Measurements from ENCODE around the gene PITPNM3.

DNA sequence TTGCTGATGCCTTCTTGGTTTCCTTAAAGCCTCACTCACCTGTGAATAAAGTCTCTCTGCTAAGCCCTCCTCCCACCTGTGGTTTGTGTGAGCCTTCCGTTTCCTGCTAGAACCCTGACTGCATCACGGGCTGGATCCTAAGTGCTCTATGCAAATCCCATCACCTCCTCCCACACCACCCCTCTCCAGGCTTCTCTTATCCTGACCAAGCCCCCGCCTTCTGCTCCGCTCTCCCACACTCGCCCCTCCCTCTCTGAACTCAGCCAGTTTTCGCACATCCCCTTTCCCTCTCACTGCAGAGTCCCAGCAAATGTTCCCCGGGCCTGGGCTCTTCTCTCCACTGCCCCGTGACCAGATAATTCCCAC, 60.3 kb downstream of the PITPNM3 start:
- TF ChIP-seq, protein P1, sequence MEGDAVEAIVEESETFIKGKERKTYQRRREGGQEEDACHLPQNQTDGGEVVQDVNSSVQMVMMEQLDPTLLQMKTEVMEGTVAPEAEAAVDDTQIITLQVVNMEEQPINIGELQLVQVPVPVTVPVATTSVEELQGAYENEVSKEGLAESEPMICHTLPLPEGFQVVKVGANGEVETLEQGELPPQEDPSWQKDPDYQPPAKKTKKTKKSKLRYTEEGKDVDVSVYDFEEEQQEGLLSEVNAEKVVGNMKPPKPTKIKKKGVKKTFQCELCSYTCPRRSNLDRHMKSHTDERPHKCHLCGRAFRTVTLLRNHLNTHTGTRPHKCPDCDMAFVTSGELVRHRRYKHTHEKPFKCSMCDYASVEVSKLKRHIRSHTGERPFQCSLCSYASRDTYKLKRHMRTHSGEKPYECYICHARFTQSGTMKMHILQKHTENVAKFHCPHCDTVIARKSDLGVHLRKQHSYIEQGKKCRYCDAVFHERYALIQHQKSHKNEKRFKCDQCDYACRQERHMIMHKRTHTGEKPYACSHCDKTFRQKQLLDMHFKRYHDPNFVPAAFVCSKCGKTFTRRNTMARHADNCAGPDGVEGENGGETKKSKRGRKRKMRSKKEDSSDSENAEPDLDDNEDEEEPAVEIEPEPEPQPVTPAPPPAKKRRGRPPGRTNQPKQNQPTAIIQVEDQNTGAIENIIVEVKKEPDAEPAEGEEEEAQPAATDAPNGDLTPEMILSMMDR (IDR thresholded peaks at IDR 0.05): no peak
- TF ChIP-seq EP300 (IDR thresholded peaks at IDR 0.05) (no peak), POLR2A (IDR thresholded peaks at IDR 0.05) (no peak), POLR2AphosphoS5 (IDR thresholded peaks at IDR 0.05) (no peak)

Data from gastroesophageal sphincter (tissue), 3 donors.